HCT116 (cell line): ENCODE measurements around the gene GNS. TPM values are rescaled to one million over a fixed set of nuclear protein-coding genes. Genes with fewer than 3 reads are reported as not detected.

Experiments
- ATAC-seq: fragments of 200-7000 bp; cut with Tn5 transposase; 2 replicates; pipeline ENCODE4 v1.9.1; 2020; ENCODE audit warnings: mild to moderate bottlenecking, moderate library complexity
- BruUV-seq: library from RNA; stranded (reverse); fragments of 400-500 nt; replicated peaks from 2 replicates; lab custom pipeline; 2021; lab: Mats Ljungman, UMichigan
- CTCF ChIA-PET: fragments of 300-600 bp; sonication (Branson Sonifier 250); formaldehyde crosslinking; loops from one replicate; lab custom pipeline; 2021; ENCODE audit warnings: antibody characterized with exemption; lab: Charles Lee
- POLR2A ChIA-PET: fragments of 300-600, 350-600 bp; sonication (Branson Sonifier 250); formaldehyde crosslinking; loops from one replicate; lab custom pipeline; 2021; ENCODE audit warnings: antibody characterized with exemption; lab: Charles Lee
- RAD21 ChIA-PET, 2 experiments: fragments of 300-600 bp; sonication (Branson Sonifier 250); formaldehyde crosslinking; loops; one replicate each; lab custom pipeline; 2023; ENCODE audit warnings: low total read pairs in 2 of 2; ENCODE audit not compliant: uncharacterized antibody in 2 of 2, unreplicated experiment in 2 of 2, low non-redundant PET in 1 of 2; lab: Charles Lee
- DNase-seq: peaks from one replicate; pipeline ENCODE4 v3.0.0-alpha.2; 2010; ENCODE audit warnings: low read depth, low spot score
- H2AFZ ChIP-seq: fragments of 200-600 bp; shearing (Covaris generic), sonication (generic); 2 replicates; pipeline ENCODE4 v1.6.1; 2017; ENCODE audit warnings: low read depth, mixed run types, mixed read lengths, antibody characterized with exemption, low read length; ENCODE audit not compliant: poor library complexity, severe bottlenecking
- H3K27ac ChIP-seq: 2 replicates; pipeline ENCODE4 v1.5.1; 2012; ENCODE audit warnings: low read depth, low read length
- H3K27me3 ChIP-seq: fragments of 200-600 bp; sonication (generic); 2 replicates; pipeline ENCODE4 v1.6.1; 2016; ENCODE audit warnings: mixed run types, low read length, mixed read lengths; ENCODE audit not compliant: insufficient read depth
- H3K36me3 ChIP-seq, 2 experiments: fragments of 200-500 bp in 1 of 2; fragments of 200-600 bp in 1 of 2; sonication (Bioruptor generic) in 1 of 2; sonication (generic) in 1 of 2; 2 replicates each; pipeline versions ENCODE4 v1.5.1 to v1.6.1; 2014 to 2016; ENCODE audit warnings: low read length in 2 of 2, inconsistent platforms in 1 of 2, mixed read lengths in 1 of 2, mixed run types in 1 of 2; ENCODE audit not compliant: insufficient read depth in 2 of 2, control insufficient read depth in 1 of 2
- H3K4me1 ChIP-seq, 2 experiments: fragments of 200-600 bp in 1 of 2; sonication (generic) in 1 of 2; 2 replicates each; pipeline versions ENCODE4 v1.5.1 to v1.6.1; 2012 to 2017; ENCODE audit warnings: low read length in 2 of 2, inconsistent platforms in 1 of 2, mild to moderate bottlenecking in 1 of 2, mixed read lengths in 1 of 2, mixed run types in 1 of 2, moderate library complexity in 1 of 2; ENCODE audit not compliant: insufficient read depth in 2 of 2, control insufficient read depth in 1 of 2
- H3K4me2 ChIP-seq: fragments of 200-600 bp; sonication (generic); 2 replicates; pipeline ENCODE4 v1.6.1; 2017; ENCODE audit warnings: mixed run types, low read length, mixed read lengths
- H3K4me3 ChIP-seq, 2 experiments: fragments of 200-600 bp in 1 of 2; sonication (generic) in 1 of 2; replicated peaks in 1 of 2; 2 replicates each; pipeline ENCODE4 v1.5.1; 2011 to 2016; ENCODE audit warnings: low read length in 2 of 2, control low read depth in 1 of 2, low read depth in 1 of 2, mild to moderate bottlenecking in 1 of 2, mixed read lengths in 1 of 2, mixed run types in 1 of 2
- H3K79me2 ChIP-seq: fragments of 200-600 bp; sonication (generic); 2 replicates; pipeline ENCODE4 v1.6.1; 2017; ENCODE audit warnings: mild to moderate bottlenecking, mixed run types, low read length, moderate library complexity, mixed read lengths; ENCODE audit not compliant: insufficient read depth
- H3K9ac ChIP-seq: fragments of 200-600 bp; sonication (generic); 2 replicates; pipeline ENCODE4 v1.6.1; 2016; ENCODE audit warnings: low read length, mixed read lengths
- H3K9me2 ChIP-seq: fragments of 200-600 bp; sonication (generic), shearing (Covaris generic); 2 replicates; pipeline ENCODE4 v1.6.1; 2017; ENCODE audit warnings: mixed run types, mild to moderate bottlenecking, moderate library complexity; ENCODE audit not compliant: insufficient read depth
- H3K9me3 ChIP-seq, 2 experiments: fragments of 200-500 bp in 1 of 2; fragments of 200-600 bp in 1 of 2; sonication (Bioruptor generic) in 1 of 2; sonication (generic) in 1 of 2; 2 replicates each; pipeline ENCODE4 v1.6.1; 2014 to 2017; ENCODE audit warnings: low read length in 2 of 2, mixed read lengths in 2 of 2, inconsistent platforms in 1 of 2, low read depth in 1 of 2, mild to moderate bottlenecking in 1 of 2, mixed run types in 1 of 2, moderate library complexity in 1 of 2; ENCODE audit not compliant: control insufficient read depth in 1 of 2, insufficient read depth in 1 of 2
- H4K20me1 ChIP-seq: fragments of 200-600 bp; sonication (generic), shearing (Covaris generic); 2 replicates; pipeline ENCODE4 v1.6.1; 2017; ENCODE audit warnings: mixed run types, mild to moderate bottlenecking, moderate library complexity; ENCODE audit not compliant: insufficient read depth
- CEBPB ChIP-seq: IDR thresholded peaks from 2 replicates; pipeline ENCODE4 v1.6.1; 2012; ENCODE audit warnings: low read depth
- EGR1 ChIP-seq: IDR thresholded peaks from 2 replicates; pipeline ENCODE4 v1.6.1; 2012; ENCODE audit warnings: low read depth
- FOSL1 ChIP-seq: IDR thresholded peaks from 2 replicates; pipeline ENCODE4 v1.6.1; 2012; ENCODE audit warnings: low read depth
- JUND ChIP-seq: IDR thresholded peaks from 2 replicates; pipeline ENCODE4 v1.6.1; 2012
- POLR2A ChIP-seq: IDR thresholded peaks from 2 replicates; pipeline ENCODE4 v1.7.0; 2011; ENCODE audit warnings: borderline replicate concordance; ENCODE audit not compliant: insufficient read depth, insufficient read length; ENCODE audit errors: extremely low read depth
- POLR2AphosphoS5 ChIP-seq: IDR thresholded peaks from 2 replicates; pipeline ENCODE4 v1.6.1; 2011; ENCODE audit warnings: mild to moderate bottlenecking, low read depth, low read length, moderate library complexity
- RAD21 ChIP-seq: IDR thresholded peaks from 2 replicates; pipeline ENCODE4 v1.6.1; 2012; ENCODE audit warnings: low read depth, mild to moderate bottlenecking
- SP1 ChIP-seq: IDR thresholded peaks from 2 replicates; pipeline ENCODE4 v1.6.1; 2012; ENCODE audit warnings: low read depth
- SRF ChIP-seq: IDR thresholded peaks from 2 replicates; pipeline ENCODE4 v1.6.1; 2012; ENCODE audit warnings: low read depth
- intact Hi-C: fragments of 100-400 bp; cut with micrococcal nuclease; formaldehyde crosslinking; loops from 2 replicates; pipeline ENCODE4 v1.10.0; 2022
- total RNA-seq: library from RNA; stranded (reverse); gene quantifications from one replicate; pipeline ENCODE4 v1.2.1, GENCODE V29; 2021; ENCODE audit not compliant: unreplicated experiment
- TF ChIP-seq, protein P1 (sequence below), 3 experiments: fragments of 200-600 bp in 1 of 3; sonication (generic) in 1 of 3; IDR thresholded peaks in 2 of 3; conservative IDR thresholded peaks in 1 of 3; 2 replicates each; pipeline ENCODE4 v1.5.1; 2012 to 2017; ENCODE audit warnings: low read depth in 2 of 3, low read length in 2 of 3, antibody characterized with exemption in 1 of 3, borderline replicate concordance in 1 of 3, control low read depth in 1 of 3, mild to moderate bottlenecking in 1 of 3, mixed read lengths in 1 of 3, mixed run types in 1 of 3, moderate library complexity in 1 of 3; ENCODE audit not compliant: insufficient read depth in 1 of 3
- TF ChIP-seq, protein P2 (sequence below): IDR thresholded peaks from 2 replicates; pipeline ENCODE4 v1.6.1; 2012; ENCODE audit warnings: low read depth
- TF ChIP-seq, protein P3 (sequence below): IDR thresholded peaks from 2 replicates; pipeline ENCODE4 v1.6.1; 2012

GNS gene
- total RNA-seq, 1 experiment from 2014 or later: 45.7 TPM

DNA sequence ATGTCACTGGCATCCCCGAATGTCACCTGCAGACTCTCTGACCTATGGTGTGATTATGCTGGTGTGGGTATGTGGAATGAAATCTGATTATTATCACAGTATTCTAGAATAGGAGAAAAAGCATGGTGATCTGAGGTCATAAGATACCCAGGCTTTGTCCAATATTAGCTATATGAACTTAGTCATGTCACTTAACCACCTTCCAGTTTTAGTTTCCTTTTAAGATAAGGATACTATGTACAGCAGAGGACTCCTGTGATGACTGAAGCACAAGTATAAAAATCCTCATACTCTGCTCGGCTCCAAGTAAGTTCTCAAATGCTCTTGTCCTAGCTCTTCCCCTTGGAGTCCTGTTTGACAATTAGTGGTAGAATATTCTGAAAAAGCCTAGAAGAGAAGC is 2.8 kb downstream of the GNS start:
- POLR2A ChIA-PET: no interaction called here
- Histone ChIP-seq H3K9me2 (no peaks in the 10 kb centered on the region), H3K4me1 (peaks cover 9 to 18% of the 10 kb centered on the region in 2 experiments; a peak in 3 of 4 replicates), H3K9me3 (no peaks in the 10 kb centered on the region), H4K20me1 (no peaks in the 10 kb centered on the region), H3K9ac (no peak overlapping the region), H3K4me3 (no peak overlapping the region), H3K36me3 (no peaks in the 10 kb centered on the region; a peak in 1 of 4 replicates), H3K4me2 (no peak overlapping the region), H3K27me3 (no peaks in the 10 kb centered on the region), H2AFZ (no peak overlapping the region), H3K27ac (no peak overlapping the region), H3K79me2 (peaks cover 14% of the 10 kb centered on the region; the same call in 1 of the 2 replicates)
- CTCF ChIA-PET: no interaction called here
- intact Hi-C loops: loop anchor here (10.0 kb wide), 1 partner anchor 932 kb away; no protein-coding TSS in a partner anchor
- ATAC-seq: no peak
- DNase-seq: no peak
- TF ChIP-seq POLR2AphosphoS5 (no peak), CEBPB (no peak), SRF (no peak), POLR2A (no peak), FOSL1 (no peak), EGR1 (no peak), RAD21 (no peak), JUND (no peak), SP1 (no peak)
- TF ChIP-seq, protein P1, sequence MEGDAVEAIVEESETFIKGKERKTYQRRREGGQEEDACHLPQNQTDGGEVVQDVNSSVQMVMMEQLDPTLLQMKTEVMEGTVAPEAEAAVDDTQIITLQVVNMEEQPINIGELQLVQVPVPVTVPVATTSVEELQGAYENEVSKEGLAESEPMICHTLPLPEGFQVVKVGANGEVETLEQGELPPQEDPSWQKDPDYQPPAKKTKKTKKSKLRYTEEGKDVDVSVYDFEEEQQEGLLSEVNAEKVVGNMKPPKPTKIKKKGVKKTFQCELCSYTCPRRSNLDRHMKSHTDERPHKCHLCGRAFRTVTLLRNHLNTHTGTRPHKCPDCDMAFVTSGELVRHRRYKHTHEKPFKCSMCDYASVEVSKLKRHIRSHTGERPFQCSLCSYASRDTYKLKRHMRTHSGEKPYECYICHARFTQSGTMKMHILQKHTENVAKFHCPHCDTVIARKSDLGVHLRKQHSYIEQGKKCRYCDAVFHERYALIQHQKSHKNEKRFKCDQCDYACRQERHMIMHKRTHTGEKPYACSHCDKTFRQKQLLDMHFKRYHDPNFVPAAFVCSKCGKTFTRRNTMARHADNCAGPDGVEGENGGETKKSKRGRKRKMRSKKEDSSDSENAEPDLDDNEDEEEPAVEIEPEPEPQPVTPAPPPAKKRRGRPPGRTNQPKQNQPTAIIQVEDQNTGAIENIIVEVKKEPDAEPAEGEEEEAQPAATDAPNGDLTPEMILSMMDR (IDR thresholded peaks at IDR 0.05 in 2 of 3, conservative IDR thresholded peaks at IDR 0.05 in 1 of 3; ENCODE audit: borderline replicate concordance in 1 of 3, insufficient read depth in 1 of 3, low read depth in 2 of 3, low read length in 2 of 3): no peak
- TF ChIP-seq, protein P2, sequence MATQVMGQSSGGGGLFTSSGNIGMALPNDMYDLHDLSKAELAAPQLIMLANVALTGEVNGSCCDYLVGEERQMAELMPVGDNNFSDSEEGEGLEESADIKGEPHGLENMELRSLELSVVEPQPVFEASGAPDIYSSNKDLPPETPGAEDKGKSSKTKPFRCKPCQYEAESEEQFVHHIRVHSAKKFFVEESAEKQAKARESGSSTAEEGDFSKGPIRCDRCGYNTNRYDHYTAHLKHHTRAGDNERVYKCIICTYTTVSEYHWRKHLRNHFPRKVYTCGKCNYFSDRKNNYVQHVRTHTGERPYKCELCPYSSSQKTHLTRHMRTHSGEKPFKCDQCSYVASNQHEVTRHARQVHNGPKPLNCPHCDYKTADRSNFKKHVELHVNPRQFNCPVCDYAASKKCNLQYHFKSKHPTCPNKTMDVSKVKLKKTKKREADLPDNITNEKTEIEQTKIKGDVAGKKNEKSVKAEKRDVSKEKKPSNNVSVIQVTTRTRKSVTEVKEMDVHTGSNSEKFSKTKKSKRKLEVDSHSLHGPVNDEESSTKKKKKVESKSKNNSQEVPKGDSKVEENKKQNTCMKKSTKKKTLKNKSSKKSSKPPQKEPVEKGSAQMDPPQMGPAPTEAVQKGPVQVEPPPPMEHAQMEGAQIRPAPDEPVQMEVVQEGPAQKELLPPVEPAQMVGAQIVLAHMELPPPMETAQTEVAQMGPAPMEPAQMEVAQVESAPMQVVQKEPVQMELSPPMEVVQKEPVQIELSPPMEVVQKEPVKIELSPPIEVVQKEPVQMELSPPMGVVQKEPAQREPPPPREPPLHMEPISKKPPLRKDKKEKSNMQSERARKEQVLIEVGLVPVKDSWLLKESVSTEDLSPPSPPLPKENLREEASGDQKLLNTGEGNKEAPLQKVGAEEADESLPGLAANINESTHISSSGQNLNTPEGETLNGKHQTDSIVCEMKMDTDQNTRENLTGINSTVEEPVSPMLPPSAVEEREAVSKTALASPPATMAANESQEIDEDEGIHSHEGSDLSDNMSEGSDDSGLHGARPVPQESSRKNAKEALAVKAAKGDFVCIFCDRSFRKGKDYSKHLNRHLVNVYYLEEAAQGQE: no peak
- TF ChIP-seq, protein P3, sequence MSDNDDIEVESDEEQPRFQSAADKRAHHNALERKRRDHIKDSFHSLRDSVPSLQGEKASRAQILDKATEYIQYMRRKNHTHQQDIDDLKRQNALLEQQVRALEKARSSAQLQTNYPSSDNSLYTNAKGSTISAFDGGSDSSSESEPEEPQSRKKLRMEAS: no peak
- RAD21 ChIA-PET: no interaction called here
- BruUV-seq: no TSS peak
